Common myeloid progenitor, CD34-positive (primary cell): Measurements from ENCODE around the gene GALNT10.

Experiments used
- CTCF ChIA-PET: fragments of 350-600 bp; sonication (Branson Sonifier 250); formaldehyde crosslinking; loops from one replicate; lab custom pipeline; 2021; ENCODE audit warnings: antibody characterized with exemption; lab: Charles Lee
- POLR2A ChIA-PET: fragments of 350-600 bp; sonication (Branson Sonifier 250); formaldehyde crosslinking; loops from one replicate; lab custom pipeline; 2021; ENCODE audit warnings: antibody characterized with exemption; lab: Charles Lee
- DNase-seq, 3 donors: peaks; one replicate each; pipeline versions ENCODE4 v3.0.0 to v3.0.0-alpha.2; 2013
- H3K27ac ChIP-seq, 2 experiments: 1 replicate in 1 of 2; 2 replicates in 1 of 2; pipeline ENCODE4 v1.7.0; 2013; ENCODE audit warnings: inconsistent platforms in 2 of 2, low read length in 2 of 2, mild to moderate bottlenecking in 2 of 2, low read depth in 1 of 2, moderate library complexity in 1 of 2; ENCODE audit not compliant: severe bottlenecking in 2 of 2, insufficient read depth in 1 of 2, poor library complexity in 1 of 2
- H3K27me3 ChIP-seq, 5 experiments: replicated peaks in 2 of 5; 1 replicate in 3 of 5; 2 replicates in 2 of 5; pipeline versions ENCODE4 v1.6.1 to v1.7.0; 2013; ENCODE audit warnings: low read length in 4 of 5, mild to moderate bottlenecking in 2 of 5, moderate library complexity in 2 of 5, inconsistent platforms in 1 of 5; ENCODE audit not compliant: insufficient read depth in 5 of 5, control insufficient read depth in 4 of 5
- H3K36me3 ChIP-seq, 4 experiments: 1 replicate in 2 of 4; 2 replicates in 2 of 4; pipeline versions ENCODE4 v1.6.1 to v1.7.0; 2013; ENCODE audit warnings: low read length in 3 of 4, control low read depth in 1 of 4, mild to moderate bottlenecking in 1 of 4; ENCODE audit not compliant: control insufficient read depth in 4 of 4, insufficient read depth in 4 of 4
- H3K4me1 ChIP-seq, 4 experiments: 1 replicate in 3 of 4; 2 replicates in 1 of 4; pipeline versions ENCODE4 v1.6.1 to v1.7.1; 2013; ENCODE audit warnings: low read length in 3 of 4, mild to moderate bottlenecking in 3 of 4, control low read depth in 1 of 4, inconsistent platforms in 1 of 4, moderate library complexity in 1 of 4; ENCODE audit not compliant: control insufficient read depth in 4 of 4, insufficient read depth in 4 of 4; ENCODE audit errors: control extremely low read depth in 1 of 4
- H3K4me3 ChIP-seq, 7 experiments: 1 replicate in 4 of 7; 2 replicates in 3 of 7; pipeline versions ENCODE4 v1.5.1 to v1.7.0; 2013; ENCODE audit warnings: mild to moderate bottlenecking in 7 of 7, low read length in 6 of 7, moderate library complexity in 6 of 7, inconsistent platforms in 2 of 7, low read depth in 2 of 7, control low read depth in 1 of 7; ENCODE audit not compliant: insufficient read depth in 4 of 7, control insufficient read depth in 1 of 7; ENCODE audit errors: extremely low read depth in 1 of 7
- H3K9me3 ChIP-seq, 5 experiments: 1 replicate in 4 of 5; 2 replicates in 1 of 5; pipeline versions ENCODE4 v1.6.1 to v1.7.1; 2013; ENCODE audit warnings: low read length in 4 of 5, mild to moderate bottlenecking in 2 of 5, inconsistent platforms in 1 of 5, low read depth in 1 of 5, moderate library complexity in 1 of 5; ENCODE audit not compliant: control insufficient read depth in 4 of 5, insufficient read depth in 2 of 5; ENCODE audit errors: control extremely low read depth in 1 of 5
- WGBS: methylation state at CpG from one replicate; pipeline ENCODE4 v1.1.5; 2013; ENCODE audit not compliant: insufficient coverage; 5-methylcytosine and 5-hydroxymethylcytosine counted together

Gene GALNT10

GRCh38 chr5:154234551-154234950 lies 44.0 kb downstream of the GALNT10 start:
- ChIA-PET POLR2A (no interaction called here), CTCF (interaction anchor here (2.6 kb wide), 1 partner anchor 40 kb away, joined by 7 read pairs; no protein-coding TSS in a partner anchor)
- no peak overlapping the region for H3K4me3 ChIP-seq
- H3K4me1 ChIP-seq, result peaks cover 24 to 60% (median 42%) of the 10 kb centered on the region in 4 experiments
- DNase-seq, result no peak
- H3K27ac ChIP-seq, result no peak overlapping the region
- no peaks in the 10 kb centered on the region for H3K27me3 ChIP-seq
- H3K36me3 ChIP-seq, result no peaks in the 10 kb centered on the region
- no peaks in the 10 kb centered on the region for H3K9me3 ChIP-seq
- WGBS, result 100% methylated on average over 3 of the region's 3 CpGs

DNA sequence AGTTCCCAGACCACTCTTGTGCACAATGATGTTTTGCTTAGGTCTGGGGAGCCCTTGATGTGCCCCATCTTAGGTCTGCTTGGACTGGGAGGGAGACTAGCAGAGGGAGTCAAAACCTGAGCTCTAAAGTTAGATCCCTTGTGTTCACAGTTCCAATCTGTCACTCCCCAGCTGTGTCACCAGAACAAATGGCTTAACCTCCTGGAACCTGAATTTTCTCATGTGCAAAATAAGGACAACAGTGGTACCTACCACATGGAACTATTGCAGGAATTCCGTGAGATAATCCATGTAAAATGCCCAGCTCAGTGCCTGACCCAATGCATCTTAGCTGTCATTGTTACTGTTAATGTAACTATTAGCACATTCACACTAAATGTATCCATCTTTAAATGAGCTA lies 45.5 kb downstream of the GALNT10 start:
- no peaks in the 10 kb centered on the region for H3K36me3 ChIP-seq
- POLR2A ChIA-PET, result no interaction called here
- H3K4me1 ChIP-seq, result peaks cover 24 to 61% (median 44%) of the 10 kb centered on the region in 4 experiments
- WGBS, result 78% methylated on average over 1 of the region's 1 CpG
- H3K27ac ChIP-seq, result no peak overlapping the region
- no peaks in the 10 kb centered on the region for H3K27me3 ChIP-seq
- H3K9me3 ChIP-seq, result no peaks in the 10 kb centered on the region
- CTCF ChIA-PET, result interaction anchor here (0.9 to 2.6 kb wide), 7 partner anchors 11 to 174 kb away, joined by 3 to 7 read pairs (median 4); no protein-coding TSS in a partner anchor
- no peak overlapping the region for H3K4me3 ChIP-seq
- DNase-seq, result peak in 1 of 3 donors; percentile 32

- Histone ChIP-seq H3K27ac (no peak overlapping the region), H3K27me3 (no peaks in the 10 kb centered on the region), H3K4me1 (peaks cover 24 to 61% (median 44%) of the 10 kb centered on the region in 4 experiments), H3K36me3 (no peaks in the 10 kb centered on the region), H3K9me3 (no peaks in the 10 kb centered on the region), H3K4me3 (peak overlapping the region in 1 of 7 experiments; percentile 30)
- DNase-seq, result peak; percentile 17 to 91 (median 82)
- ChIA-PET POLR2A (no interaction called here), CTCF (interaction anchor here (0.7 to 2.6 kb wide), 9 partner anchors 12 to 168 kb away, joined by 3 to 8 read pairs (median 4); partner anchors contain the start of gene GALNT10)
- 24% methylated on average over 4 of the region's 7 CpGs for WGBS
Measured at GRCh38 chr5:154236536-154237375, 46.2 kb downstream of the GALNT10 start.

DNA sequence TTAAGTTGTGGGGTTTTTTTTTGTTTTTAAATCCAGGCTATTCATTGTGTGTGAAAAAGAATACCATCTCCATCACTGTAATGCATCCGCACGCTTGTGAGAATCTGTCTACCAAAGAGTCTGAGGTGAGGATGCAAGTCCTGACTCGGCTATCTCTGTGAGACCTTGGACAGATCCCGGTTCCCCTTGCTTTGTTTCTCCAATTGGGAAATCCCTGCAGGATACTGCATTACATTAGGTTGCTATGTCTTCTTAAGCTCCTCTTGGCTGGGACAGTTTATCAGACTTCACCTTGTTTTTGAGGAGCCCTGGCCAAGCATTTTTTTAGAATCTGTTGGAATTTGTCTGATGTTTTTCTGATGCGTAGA lies 46.8 kb downstream of the GALNT10 start:
- Histone ChIP-seq H3K27ac (no peak overlapping the region), H3K4me3 (no peak overlapping the region), H3K4me1 (peaks cover 24 to 61% (median 44%) of the 10 kb centered on the region in 4 experiments), H3K36me3 (no peaks in the 10 kb centered on the region), H3K9me3 (no peaks in the 10 kb centered on the region), H3K27me3 (no peaks in the 10 kb centered on the region)
- 100% methylated on average over 4 of the region's 5 CpGs for WGBS
- DNase-seq, result peak in 1 of 3 donors; percentile 15
- POLR2A ChIA-PET, result no interaction called here
- CTCF ChIA-PET, result interaction anchor here (0.7 to 2.6 kb wide), 5 partner anchors 12 to 85 kb away, joined by 3 to 8 read pairs (median 6); partner anchors contain the start of gene GALNT10

DNA sequence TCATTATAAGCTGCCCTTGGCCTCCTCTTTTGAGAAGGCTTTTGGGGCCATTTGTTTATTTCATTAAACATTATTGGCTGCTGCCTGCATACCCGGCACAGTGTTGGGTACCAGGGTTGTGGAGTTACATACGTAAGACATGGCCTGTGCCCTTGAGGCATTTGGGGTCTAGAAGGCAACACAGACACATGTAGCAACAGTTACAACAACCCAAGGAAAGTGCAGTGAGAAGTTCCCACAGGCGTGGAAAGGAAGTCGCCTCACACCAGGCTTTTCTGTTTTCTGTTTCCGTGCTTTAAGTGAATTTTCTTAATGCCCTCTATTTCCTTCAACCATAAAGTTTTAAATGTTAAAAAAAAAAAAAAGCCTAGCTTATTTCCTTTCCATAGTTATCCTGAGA lies 47.4 kb downstream of the GALNT10 start:
- H3K27me3 ChIP-seq, result no peaks in the 10 kb centered on the region
- no peaks in the 10 kb centered on the region for H3K36me3 ChIP-seq
- POLR2A ChIA-PET, result no interaction called here
- no peaks in the 10 kb centered on the region for H3K9me3 ChIP-seq
- no peak overlapping the region for H3K27ac ChIP-seq
- no peak overlapping the region for H3K4me3 ChIP-seq
- 52% methylated on average over 3 of the region's 5 CpGs for WGBS
- CTCF ChIA-PET, result interaction anchor here (1.1 to 1.8 kb wide), 3 partner anchors 24 to 166 kb away, joined by 3 to 8 read pairs (median 3); partner anchors contain the start of gene GALNT10
- DNase-seq, result peak in 1 of 3 donors; percentile 30
- H3K4me1 ChIP-seq, result peaks cover 24 to 61% (median 44%) of the 10 kb centered on the region in 4 experiments

GRCh38 chr5:154238776-154239481 lies 48.4 kb downstream of the GALNT10 start:
- peaks cover 24 to 52% (median 42%) of the 10 kb centered on the region in 4 experiments for H3K4me1 ChIP-seq
- 61% methylated on average over 6 of the region's 10 CpGs for WGBS
- CTCF ChIA-PET, result interaction anchor here (1.1 to 1.4 kb wide), 4 partner anchors 21 to 165 kb away, joined by 3 read pairs; no protein-coding TSS in a partner anchor
- no peaks in the 10 kb centered on the region for H3K9me3 ChIP-seq
- peak overlapping the region in 2 of 7 experiments; percentile 8 to 28 for H3K4me3 ChIP-seq
- no peaks in the 10 kb centered on the region for H3K36me3 ChIP-seq
- H3K27me3 ChIP-seq, result no peaks in the 10 kb centered on the region
- no peak overlapping the region for H3K27ac ChIP-seq
- peak in 2 of 3 donors; percentile 24 to 36 for DNase-seq
- POLR2A ChIA-PET, result no interaction called here
